Glomerular visceral epithelial cell (primary cell): ENCODE data around the gene FGF22.
"Not testable (repeated sequence)": the region's sequence is repeated elsewhere in the genome, so short reads cannot be mapped to it uniquely, and the experiment has no call there.

Experiments used
- DNase-seq: peaks from one replicate; pipeline ENCODE4 v3.0.0-alpha.2; 2016; ENCODE audit errors: extremely low spot score

FGF22 gene

GRCh38 chr19:639253-640160 lies at the start of gene FGF22:
Gene FGF22 (plus strand): TSS chr19:639879. CDS start chr19:639926, 47 bp downstream.
- DNase-seq, result peak; percentile 92

GRCh38 chr19:590396-590745 lies 49.3 kb upstream of the FGF22 start:
- peak; percentile 39 for DNase-seq

GRCh38 chr19:590750-591098 lies 49.0 kb upstream of the FGF22 start:
- DNase-seq, result no peak

DNA sequence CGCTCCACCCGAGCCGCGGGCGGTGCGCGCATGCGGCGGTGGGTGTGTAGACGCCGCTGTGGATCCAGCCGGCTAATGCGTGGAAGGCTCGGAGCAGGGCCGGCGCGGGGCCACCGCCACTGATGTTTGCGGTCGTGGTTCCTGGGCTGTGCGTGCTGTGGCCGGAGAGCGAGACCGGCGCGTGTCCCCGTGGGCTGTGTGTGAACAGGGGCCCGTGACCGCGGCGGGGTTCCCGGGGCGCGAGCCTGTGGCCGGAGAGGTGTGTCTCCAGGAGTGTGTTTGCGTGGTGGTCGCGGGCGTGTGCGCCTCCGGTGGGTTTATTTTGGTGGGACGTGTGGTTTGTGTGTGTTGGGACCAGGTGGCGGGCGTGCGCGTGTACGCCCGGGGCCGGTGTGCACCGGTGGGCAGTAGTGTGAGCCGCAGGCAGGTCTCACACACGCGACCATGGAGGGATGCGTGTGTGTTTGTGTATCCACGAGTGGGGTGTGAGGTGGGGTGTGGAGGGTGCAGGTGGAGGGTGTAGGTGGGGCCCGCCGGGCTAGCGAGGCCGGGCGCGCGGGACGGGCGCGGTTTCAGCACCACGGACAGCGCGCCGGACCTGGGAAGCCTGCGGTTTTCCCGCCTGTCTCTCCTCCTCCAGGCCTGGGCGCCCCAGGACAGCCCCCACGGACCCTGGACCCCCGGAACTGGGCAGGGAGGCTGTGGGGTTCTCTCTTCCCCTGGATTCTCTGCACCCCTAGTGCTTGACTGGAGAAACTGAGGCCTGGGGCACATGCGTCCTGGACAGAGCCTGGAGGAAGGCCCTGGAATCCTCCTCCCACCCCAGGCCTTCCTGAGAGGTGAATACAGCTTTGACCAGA lies 48.4 kb upstream of the FGF22 start:
- no peak for DNase-seq

DNA sequence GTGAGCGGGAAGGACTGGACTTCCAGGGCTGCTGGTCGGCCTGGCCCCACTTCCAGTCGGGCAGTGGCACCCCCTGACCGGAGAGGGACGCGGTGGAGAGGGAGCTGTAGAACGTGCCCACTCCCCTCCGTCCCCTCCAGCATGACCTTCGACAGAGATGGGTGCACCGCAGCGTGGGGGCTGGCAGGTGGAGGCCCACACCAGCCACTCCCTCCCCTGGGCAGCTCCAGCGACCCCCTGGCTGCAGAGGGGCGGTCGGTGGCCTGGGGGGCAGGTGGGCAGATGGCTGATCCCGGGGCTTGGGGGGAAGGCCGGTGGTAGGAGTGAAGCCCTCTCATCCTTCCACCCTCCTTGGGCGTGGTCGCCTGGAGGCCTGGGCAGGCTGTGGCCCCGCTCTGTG lies 47.6 kb upstream of the FGF22 start:
- no peak for DNase-seq

DNA sequence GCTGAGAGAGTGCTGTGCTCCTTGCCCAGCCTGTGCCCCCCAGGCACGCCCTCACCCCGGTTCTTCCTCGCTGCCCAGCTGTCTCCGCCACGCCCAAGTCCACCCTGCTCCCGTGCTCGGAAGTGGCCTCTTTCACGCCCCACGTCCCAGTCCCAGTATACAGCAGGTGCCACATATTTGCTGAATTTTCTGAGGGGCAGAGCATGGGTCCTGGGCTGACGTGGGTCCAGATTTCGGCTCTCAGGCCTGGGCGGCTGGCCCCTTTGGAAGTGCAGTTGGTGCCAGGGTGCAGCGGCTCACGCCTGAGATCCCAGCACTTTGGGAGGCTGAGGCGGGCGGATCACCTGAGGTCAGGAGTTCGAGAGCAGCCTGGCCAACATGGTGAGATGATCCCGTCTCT lies 46.6 kb upstream of the FGF22 start:
- DNase-seq, result no peak

- DNase-seq, result no peak
These were observed 46.2 kb upstream of the FGF22 start for GRCh38 chr19:593505-593904.

DNA sequence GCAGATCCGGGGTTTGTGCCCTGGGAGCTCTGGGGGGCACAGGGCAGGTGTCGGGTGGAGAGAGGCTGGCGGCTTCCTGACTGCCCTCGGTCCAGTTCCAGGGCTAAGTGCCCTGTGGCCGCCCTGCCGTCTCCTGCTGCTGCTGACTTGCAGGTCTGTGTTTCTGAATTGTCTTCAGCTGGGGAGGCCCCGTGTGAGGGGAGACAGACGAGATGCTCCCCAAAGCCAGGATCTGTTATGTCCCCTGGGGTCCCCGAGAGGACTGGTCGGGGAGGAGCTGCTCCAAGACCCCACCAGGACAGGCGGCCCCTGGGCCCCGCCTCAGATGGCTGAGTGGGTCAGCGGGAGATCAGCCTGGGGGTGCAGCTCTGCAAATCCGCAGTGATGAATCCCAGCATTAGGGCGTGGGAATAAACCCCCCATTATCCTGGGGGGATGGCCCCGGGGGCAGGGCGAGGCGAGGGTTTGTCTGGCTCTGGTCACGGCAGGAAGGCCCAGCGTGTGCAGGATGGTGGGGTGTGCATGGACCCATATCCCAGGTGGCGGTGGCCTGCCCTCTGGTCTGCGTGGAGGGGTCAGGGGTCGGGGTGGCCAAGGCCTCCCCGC lies 45.3 kb upstream of the FGF22 start:
- no peak for DNase-seq

DNA sequence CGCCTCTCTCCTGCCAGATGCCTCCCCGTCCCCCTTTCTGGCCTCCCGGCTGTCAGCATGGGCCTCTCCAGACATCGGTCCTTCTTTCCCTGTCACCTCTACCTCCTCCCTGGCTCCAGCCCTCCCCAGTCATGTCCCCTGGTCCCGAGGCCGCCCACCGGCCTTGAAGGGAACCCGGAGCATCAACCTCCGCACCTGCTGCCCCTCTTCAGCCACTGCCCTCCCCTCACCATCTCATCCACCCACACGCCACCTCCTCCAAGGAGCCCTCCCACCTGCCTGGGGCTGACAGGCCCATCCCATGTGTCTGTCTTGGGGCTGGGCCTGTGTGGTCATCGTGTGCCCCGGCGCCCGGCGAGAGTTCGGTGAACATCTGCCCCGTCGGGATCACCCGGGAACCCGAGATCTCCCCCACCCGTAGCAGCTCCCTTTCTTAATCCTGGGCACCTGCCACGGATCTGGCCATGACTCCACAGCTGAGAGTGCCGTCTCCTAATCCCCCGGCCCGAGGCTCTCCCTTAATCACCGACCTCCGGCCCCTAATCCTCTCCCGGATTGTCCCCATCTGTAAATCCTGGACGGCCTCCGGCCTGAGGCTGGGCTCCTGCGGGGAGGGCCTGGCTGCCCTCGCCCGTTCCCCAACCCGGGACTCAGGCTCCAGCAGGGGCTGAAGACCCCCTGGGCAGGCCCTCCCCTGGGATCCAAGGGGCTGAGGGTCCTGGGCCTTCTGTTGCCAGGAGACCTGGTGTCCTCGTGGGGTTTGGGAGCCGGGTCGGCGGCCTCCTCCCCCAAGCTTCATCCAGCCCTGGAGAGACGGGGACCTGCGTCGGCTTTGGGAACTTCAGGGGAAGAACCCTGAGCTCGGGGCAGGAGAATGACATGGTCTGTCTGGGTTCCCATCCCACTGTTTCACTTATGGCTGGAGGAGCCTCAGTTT lies 44.1 kb upstream of the FGF22 start:
- DNase-seq, result no peak

GRCh38 chr19:596263-596655 lies 43.4 kb upstream of the FGF22 start:
- DNase-seq, result no peak

- no peak for DNase-seq
These were observed 42.0 kb upstream of the FGF22 start for GRCh38 chr19:597406-598315.

GRCh38 chr19:601310-601709 lies 38.4 kb upstream of the FGF22 start:
- DNase-seq, result no peak

- DNase-seq, result no peak
These were observed 37.9 kb upstream of the FGF22 start for GRCh38 chr19:601790-602189.

DNA sequence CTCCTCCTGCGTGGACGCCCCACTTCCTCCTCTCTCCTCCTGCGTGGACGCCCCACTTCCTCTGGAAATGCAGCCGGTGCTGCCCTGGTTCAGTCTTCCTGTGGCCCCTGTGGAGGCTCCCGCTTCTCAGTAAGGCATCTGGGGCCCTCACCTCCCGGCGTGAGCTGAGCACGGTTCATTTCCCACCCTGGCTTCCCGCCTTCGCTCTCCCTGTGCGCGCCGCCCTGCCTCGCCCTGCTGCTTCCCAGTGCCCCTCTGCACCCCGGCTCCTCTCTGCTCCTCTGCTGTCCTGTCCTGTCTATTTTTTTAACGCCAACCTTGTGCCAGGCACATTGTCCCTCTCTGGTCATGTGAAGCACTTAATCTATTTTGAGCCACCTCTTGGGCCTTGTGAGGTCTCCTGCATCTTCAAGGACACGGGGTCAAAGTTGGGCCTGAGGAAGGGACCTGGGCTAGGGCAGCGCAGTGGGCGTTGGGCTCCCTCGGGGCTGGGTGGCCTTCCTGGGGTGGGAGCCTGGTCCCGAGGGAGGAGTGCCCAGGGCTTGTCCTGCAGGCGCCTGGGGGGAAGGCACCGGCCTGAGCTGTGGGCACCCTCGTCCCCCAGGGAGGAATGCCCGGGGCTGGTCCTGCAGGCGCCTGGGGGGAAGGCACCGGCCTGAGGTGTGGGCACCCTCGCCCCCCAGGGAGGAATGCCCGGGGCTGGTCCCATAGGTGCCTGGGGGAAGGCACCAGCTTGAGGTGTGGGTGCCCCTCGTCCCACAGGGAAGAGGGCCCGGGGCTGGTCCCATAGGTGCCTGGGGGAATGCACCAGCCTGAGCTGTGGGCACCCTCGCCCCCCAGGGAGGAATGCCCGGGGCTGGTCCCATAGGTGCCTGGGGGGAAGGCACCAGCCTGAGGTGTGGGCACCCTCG lies 37.0 kb upstream of the FGF22 start:
- no peak for DNase-seq

- not testable (repeated sequence) for DNase-seq
These were observed 36.4 kb upstream of the FGF22 start for GRCh38 chr19:603302-603639.

GRCh38 chr19:603779-604178 lies 35.9 kb upstream of the FGF22 start:
- not testable (repeated sequence) for DNase-seq

DNA sequence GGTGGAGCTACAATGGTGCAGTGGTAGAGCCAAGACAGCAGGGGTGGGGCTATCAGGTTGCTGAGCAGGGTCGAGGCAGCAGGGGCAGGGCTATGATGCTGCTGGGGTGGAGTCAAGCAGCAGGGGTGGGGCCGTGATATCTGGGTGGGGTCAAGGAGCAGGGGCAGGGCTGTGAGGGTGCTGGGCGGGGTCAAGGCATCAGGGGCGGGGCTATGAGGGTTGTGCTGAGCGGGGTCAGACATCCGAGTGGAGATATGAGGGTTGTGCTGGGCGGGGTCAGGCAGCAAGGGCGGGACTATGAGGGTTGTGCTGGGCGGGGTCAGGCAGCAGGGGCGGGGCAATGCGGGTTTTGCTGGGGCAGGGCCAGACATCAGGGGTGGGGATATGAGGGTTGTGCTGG lies 35.3 kb upstream of the FGF22 start:
- no peak for DNase-seq

DNA sequence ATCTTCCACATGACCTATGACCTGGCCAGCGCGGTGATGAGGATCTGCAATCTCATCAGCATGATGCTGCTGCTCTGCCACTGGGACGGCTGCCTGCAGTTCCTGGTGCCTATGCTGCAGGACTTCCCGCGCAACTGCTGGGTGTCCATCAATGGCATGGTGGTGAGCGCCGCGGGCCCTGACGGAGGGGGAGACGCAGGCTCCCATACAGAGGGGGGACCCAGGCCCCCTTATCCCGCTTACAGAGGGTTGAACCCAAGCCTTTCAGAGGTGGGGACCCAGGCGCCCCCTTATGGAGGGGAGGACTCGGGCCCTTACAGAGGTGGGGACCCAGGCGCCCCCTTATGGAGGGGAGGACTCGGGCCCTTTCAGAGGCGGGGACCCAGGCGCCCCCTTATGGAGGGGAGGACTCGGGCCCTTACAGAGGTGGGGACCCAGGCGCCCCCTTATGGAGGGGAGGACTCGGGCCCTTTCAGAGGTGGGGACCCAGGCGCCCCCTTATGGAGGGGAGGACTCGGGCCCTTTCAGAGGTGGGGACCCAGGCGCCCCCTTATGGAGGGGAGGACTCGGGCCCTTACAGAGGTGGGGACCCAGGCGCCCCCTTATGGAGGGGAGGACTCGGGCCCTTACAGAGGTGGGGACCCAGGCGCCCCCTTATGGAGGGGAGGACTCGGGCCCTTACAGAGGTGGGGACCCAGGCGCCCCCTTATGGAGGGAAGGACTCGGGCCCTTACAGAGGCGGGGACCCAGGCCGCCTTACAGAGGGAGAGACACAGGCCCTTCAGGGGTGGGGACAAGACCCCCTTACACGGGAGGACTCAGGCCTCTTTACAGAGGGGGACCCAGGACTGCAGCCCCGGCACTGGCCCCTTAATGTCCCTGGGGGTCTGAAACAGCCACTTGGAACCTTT lies 34.4 kb upstream of the FGF22 start:
- not testable (repeated sequence) for DNase-seq
